NCI-H226 (cell line): Measurements from ENCODE around the gene BCL2L2.

ENCODE experiments used
- DNase-seq: peaks from one replicate; pipeline ENCODE4 v3.0.0-alpha.2; 2015

Gene BCL2L2

DNA sequence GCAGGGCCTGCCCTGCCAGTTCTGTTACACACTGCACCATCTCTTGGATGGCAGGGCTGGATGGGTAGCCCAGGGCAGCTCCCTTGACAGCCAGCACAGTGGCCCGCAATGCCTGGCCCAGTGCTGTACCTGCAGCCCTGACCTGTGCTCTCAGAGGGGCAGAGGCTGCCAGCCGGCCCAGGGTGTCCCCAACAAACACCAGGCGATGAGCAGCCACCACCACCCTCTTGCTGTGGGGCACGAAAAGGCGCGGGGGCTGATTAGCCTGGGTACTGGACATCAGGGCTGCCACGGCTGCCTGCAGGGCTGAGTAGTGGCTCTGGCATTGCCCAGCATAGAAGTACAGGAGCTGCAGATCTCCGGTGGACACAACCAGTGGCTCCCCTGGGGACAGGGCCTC, 50.6 kb downstream of the BCL2L2 start:
- DNase-seq, result no peak

DNA sequence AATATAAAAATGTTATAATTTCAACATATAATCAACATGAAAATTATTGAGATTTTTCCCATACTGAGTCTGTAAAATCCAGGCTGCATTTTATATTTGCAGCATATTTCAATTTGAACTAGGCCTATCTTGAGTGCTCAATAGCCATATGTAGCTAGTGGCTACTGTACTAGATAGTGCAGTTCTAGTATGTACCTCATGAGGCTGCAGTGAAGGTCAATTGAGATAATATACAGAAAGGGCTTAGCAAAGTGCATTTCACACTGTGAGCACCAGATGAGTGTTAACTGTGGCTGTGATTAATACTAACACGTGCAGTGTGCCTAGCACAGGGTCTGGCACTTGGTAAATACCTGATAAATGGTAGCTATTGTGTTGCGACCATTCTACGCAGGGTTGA, 51.4 kb downstream of the BCL2L2 start:
- DNase-seq, result no peak

DNA sequence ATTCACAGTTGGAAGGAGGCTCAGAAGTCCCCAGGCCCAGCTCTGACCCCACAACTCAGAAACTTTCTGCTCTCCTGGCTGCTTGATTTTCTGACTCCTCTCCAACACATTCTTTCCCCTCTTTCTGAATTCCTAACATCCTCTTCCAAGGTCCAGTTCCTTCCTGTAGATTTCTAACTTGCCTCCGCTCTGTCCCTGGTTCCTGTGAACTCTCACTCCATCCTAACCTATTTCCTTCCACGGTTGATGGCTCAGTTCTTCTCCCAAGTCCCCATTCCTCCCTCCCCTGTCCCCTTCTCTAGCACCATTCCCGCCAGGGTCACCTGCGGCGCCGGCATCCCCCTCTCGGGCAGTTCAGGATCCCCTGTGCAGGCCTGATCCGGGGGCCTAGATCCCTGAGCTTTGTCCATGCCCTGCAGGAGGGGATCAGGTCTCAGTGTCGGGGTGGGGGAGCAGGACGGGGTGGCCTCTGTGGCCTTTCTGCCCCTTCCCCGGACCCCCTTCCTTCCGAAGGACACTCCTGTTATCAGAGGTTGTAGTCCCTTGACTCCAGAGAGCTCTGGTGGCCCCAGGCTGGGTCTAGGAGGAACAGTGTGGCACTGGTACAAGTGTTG, 52.0 kb downstream of the BCL2L2 start:
- DNase-seq, result no peak

DNA sequence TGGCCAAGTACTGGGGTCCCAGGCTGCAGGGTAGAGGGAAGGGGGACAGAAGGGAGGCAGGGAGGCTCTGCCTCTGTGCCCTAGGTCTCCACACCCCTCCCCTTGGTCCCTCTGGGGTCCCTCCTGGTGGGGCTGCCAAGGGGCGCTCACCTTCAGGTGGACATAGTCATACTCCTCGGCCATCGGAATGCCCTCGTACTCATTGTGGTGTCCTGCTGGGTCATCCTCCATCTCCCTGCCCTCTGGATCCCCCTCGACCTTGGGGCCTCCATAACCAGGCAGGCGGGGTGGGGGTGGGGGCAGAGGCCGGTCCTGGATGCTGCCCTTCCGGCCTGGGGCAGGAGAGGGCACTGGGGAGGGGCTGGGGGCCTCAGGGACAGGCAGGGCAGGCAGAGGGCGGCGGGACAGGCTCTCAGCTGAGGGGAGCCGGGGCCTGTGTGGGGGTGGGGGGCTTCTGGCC, 52.6 kb downstream of the BCL2L2 start:
- no peak for DNase-seq

DNA sequence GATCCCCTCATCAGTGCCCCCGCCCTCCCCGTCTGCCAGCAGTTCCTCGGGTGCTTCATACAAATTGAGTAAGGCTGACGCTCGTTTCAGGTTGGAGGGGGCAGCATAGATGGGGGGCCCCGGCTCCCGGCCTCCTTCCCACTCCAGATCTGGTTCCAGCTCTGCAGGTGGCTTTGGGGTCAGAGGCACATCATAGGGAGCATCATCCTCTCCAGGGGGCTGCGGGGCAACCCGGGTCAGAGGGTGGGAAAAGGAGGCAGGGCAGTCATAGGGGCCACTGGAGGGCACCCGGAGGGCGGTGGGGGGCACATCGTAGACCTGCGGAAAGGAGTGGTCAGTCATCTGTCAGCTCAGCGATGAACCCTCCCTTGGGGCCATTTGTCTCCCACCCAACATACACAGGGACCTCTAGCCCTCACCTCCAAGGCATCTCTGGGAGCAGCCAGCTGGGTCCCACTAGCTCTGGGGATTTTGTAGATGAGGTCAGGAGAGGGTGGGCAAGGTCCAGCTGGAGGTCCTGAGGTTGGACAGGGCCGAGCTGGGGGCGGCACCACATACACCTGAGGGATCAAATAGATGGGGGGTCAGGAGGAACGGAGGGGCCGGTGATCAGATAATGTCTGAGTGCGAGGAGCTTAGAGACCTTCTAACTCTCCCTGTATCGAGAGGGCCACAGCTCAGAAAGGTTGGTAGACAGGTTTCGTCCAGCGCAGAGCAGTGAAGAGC, 53.3 kb downstream of the BCL2L2 start:
- no peak for DNase-seq

DNA sequence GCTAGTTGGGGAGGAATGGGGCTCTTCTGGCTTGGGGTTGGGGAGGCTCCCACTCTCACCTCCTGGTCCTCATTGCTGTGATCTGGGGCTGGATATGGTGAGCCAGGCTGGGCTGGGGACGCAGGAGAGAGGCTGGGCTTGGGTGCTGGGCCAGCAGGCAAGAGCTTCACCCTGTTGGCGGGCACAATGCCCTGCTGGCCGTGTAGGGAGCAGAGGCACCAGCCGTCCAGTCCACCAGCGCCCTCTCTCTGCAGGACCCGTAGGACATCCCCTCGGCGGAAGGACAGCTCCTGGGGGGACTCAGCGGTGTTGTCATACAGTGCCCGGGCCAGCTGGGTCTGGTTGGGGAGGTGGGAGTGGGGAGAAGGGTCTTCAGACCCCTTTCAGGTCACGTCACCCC, 53.9 kb downstream of the BCL2L2 start:
- DNase-seq, result no peak

DNA sequence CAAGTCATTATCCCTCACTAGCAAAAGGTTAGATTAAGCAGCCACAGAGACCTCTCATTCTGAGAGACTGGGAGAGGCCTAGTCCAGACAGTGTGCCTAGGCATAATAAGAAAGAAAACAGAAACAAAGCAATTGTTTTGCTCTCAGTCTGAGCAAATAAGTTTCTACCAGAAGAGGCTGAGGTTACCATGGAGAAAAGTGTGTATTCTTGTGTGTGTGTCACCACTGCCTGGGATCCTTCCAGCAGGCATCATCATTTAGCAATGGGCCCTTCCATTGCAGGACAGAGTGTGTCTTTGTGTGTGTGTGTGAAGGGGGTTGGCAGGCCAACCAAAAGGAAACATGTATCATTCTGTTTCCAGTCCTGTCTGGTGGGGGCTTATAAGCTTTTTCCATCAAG, 54.7 kb downstream of the BCL2L2 start:
- DNase-seq, result no peak
